ENCODE data around the gene MTA1.

Gene MTA1

DNA sequence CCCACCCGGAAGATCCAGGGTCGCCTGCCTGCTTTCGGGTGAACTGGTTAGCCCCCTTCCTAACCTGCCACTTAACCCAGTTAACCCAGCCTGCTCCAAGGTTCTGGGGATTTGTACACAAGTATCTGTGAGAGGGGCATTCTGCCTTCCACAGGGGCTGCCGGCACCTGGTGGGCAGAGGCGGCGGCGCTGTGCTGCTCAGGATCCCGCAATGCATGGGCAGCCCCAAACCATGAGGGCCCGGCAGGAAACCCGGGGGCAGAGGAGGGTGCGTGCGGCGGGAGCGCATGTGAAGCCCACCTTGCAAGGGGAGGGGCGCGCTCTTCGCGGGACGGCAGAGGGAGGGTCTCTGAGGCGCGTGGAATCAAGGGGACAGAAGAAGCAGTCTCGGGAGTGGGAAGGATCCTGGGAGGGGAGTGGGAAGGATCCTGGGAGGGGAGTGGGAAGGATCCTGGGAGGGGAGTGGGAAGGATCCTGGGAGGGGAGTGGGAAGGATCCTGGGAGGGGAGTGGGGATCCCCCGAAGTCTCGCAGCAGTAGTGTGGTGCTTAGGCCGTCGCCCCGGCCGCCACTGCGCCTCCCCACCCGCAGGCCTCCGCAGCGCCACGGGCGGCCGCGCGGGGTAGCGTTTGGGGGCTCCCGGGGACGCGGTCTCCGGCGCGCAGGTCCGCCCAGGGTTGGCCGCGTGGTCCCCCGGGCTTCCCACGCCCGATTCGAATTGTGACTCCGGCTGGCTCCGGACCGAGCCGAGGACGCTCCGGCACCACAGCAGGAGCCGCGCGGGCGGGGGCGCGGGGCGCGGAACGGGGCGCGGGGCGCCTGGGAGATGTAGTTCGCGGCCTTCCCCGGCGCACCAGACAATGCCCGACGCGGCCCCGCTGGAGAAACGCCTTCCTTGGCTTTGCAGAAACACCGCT lies 4.9 kb upstream of the MTA1 start:
- no peaks in the 10 kb centered on the region for H3K27me3 ChIP-seq (ENCODE audit: control insufficient read depth, insufficient read depth, low read length)
- H3K9me3 ChIP-seq (replicated peaks; ENCODE audit: low read length): no peaks in the 10 kb centered on the region
- peak overlapping the region; percentile 69 for H3K9ac ChIP-seq (ENCODE audit: low read depth, low read length)
- H3K4me3 ChIP-seq (ENCODE audit: low read length): peak overlapping the region; percentile 71
- peak overlapping the region; percentile 86 for H3K4me2 ChIP-seq (ENCODE audit: low read length)
- no peaks in the 10 kb centered on the region for H3K36me3 ChIP-seq (ENCODE audit: insufficient read depth, low read length)
- H3K4me1 ChIP-seq (ENCODE audit: control insufficient read depth, insufficient read depth, low read length): peaks cover 25% of the 10 kb centered on the region

GRCh38 chr14:105415481-105416428 lies 3.9 kb upstream of the MTA1 start:
- no peaks in the 10 kb centered on the region for H3K9me3 ChIP-seq (replicated peaks; ENCODE audit: low read length)
- H3K36me3 ChIP-seq (ENCODE audit: insufficient read depth, low read length): no peaks in the 10 kb centered on the region
- peak overlapping the region; percentile 86 for H3K4me2 ChIP-seq (ENCODE audit: low read length)
- H3K4me1 ChIP-seq (ENCODE audit: control insufficient read depth, insufficient read depth, low read length): peaks cover 24% of the 10 kb centered on the region
- H3K27me3 ChIP-seq (ENCODE audit: control insufficient read depth, insufficient read depth, low read length): no peaks in the 10 kb centered on the region
- peak overlapping the region; percentile 69 for H3K9ac ChIP-seq (ENCODE audit: low read depth, low read length)
- peak overlapping the region; percentile 71 for H3K4me3 ChIP-seq (ENCODE audit: low read length)

- H3K27me3 ChIP-seq (ENCODE audit: control insufficient read depth, insufficient read depth, low read length): no peaks in the 10 kb centered on the region
These were observed 3.0 kb upstream of the MTA1 start for GRCh38 chr14:105416671-105417070.

GRCh38 chr14:105417690-105418121 lies 1.9 kb upstream of the MTA1 start:
- no peak overlapping the region for H3K9ac ChIP-seq (ENCODE audit: low read depth, low read length)
- H3K9me3 ChIP-seq (replicated peaks; ENCODE audit: low read length): no peaks in the 10 kb centered on the region
- H3K4me3 ChIP-seq (ENCODE audit: low read length): no peak overlapping the region
- H3K27me3 ChIP-seq (ENCODE audit: control insufficient read depth, insufficient read depth, low read length): no peaks in the 10 kb centered on the region
- H3K4me2 ChIP-seq (ENCODE audit: low read length): no peak overlapping the region
- peaks cover 34% of the 10 kb centered on the region for H3K4me1 ChIP-seq (ENCODE audit: control insufficient read depth, insufficient read depth, low read length)
- no peaks in the 10 kb centered on the region for H3K36me3 ChIP-seq (ENCODE audit: insufficient read depth, low read length)

More at GRCh38 chr14:105416671-105417070, 3.0 kb upstream of the MTA1 start:
- H3K9ac ChIP-seq (ENCODE audit: low read depth, low read length): no peak overlapping the region
- no peaks in the 10 kb centered on the region for H3K36me3 ChIP-seq (ENCODE audit: insufficient read depth, low read length)
- peaks cover 29% of the 10 kb centered on the region for H3K4me1 ChIP-seq (ENCODE audit: control insufficient read depth, insufficient read depth, low read length)
- no peak overlapping the region for H3K4me2 ChIP-seq (ENCODE audit: low read length)
- no peak overlapping the region for H3K4me3 ChIP-seq (ENCODE audit: low read length)
- H3K9me3 ChIP-seq (replicated peaks; ENCODE audit: low read length): no peaks in the 10 kb centered on the region

DNA sequence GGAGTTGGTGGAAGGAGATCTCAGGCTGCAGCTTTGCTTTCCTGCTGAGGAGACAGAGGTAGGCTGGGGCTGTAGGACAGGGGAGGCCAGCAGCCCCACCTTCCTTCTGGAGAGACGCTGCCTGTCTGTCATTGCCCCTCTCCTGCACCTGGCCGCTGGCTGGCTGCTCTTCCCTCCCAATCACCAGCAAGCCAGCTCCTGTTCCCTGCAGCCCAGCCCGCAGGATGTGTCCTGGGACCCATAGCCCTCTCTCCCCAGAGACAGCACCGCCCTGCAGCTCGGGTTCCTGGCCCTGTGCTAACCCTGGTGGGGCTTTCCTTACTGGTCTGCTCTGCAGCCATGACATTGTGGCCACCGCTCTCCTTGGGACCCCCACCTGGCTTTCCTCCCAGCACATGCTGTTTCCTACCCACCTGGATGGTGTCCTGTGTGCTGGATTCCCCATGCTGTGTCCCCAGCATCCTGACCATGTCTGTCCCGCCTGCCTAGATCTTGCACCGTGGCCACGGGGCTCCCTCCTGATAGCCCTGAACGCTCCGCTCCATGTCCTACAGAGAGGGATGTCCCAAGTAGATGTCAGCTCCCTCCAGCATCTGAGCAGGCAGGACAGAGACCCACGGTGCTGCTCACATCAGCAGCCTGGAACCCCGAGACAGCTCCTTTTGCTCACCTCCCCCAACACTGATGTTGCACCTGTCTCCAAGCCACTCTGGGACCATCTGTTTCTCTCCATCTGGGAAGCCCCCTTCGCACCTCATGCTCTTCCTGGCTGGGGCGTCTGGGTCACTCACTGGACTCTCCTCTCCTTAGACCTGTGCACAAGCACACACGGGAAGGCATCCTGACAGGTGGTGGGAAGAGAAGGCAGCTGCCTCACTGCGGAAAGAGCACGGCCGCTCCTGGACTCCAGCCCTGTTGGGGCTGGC lies 1.1 kb upstream of the MTA1 start:
- no peaks in the 10 kb centered on the region for H3K9me3 ChIP-seq (replicated peaks; ENCODE audit: low read length)
- H3K4me1 ChIP-seq (ENCODE audit: control insufficient read depth, insufficient read depth, low read length): peaks cover 36% of the 10 kb centered on the region
- H3K36me3 ChIP-seq (ENCODE audit: insufficient read depth, low read length): no peaks in the 10 kb centered on the region
- peak overlapping the region; percentile 98 for H3K4me2 ChIP-seq (ENCODE audit: low read length)
- peak overlapping the region; percentile 90 for H3K9ac ChIP-seq (ENCODE audit: low read depth, low read length)
- peak overlapping the region; percentile 86 for H3K4me3 ChIP-seq (ENCODE audit: low read length)
- H3K27me3 ChIP-seq (ENCODE audit: control insufficient read depth, insufficient read depth, low read length): no peaks in the 10 kb centered on the region

GRCh38 chr14:105420101-105420973 lies 710 bp downstream of the MTA1 start:
- Histone ChIP-seq H3K36me3 (ENCODE audit: insufficient read depth, low read length) (peaks cover 2% of the 10 kb centered on the region), H3K4me1 (ENCODE audit: control insufficient read depth, insufficient read depth, low read length) (peaks cover 29% of the 10 kb centered on the region), H3K4me3 (ENCODE audit: low read length) (peak overlapping the region; percentile 95), H3K4me2 (ENCODE audit: low read length) (peak overlapping the region; percentile 99), H3K27me3 (ENCODE audit: control insufficient read depth, insufficient read depth, low read length) (no peaks in the 10 kb centered on the region), H3K9me3 (replicated peaks; ENCODE audit: low read length) (no peaks in the 10 kb centered on the region), H3K9ac (ENCODE audit: low read depth, low read length) (peak overlapping the region; percentile 92)

DNA sequence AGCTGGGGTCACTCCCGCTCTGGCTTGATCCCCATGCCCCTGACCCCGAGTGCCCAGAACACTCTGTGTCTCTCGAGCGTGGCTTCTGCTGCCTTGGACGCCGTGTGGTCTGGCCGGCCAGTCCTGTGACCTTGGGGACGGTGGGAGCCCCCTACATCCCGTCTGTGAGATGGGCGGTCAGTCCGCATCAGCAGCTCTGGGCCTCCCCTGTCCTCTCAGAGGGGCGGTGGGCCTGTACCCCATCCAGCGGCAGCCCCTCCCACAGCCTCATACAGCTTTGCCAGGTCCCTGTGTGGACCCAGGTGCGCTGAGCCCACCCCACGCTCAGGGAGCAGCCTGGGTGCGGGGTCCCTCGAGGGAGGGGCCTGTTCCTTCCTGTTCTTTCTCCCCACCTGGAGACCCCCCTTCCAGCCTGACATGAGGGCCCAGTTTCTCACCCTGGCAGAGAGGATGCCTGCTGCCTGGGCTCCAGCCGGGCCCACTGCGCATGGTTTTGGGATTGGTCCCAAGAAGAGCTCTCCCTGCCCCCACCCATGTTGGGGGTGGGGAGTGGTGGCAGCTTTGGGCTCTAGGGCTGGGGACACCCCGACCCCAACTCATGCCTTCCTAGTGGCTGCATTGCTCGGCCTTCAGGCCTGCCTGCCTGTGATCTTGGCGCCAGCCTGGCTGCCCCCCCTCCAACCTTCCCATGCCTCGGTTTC lies 1.5 kb downstream of the MTA1 start:
- H3K9ac ChIP-seq (ENCODE audit: low read depth, low read length): peak overlapping the region; percentile 92
- peak overlapping the region; percentile 99 for H3K4me2 ChIP-seq (ENCODE audit: low read length)
- H3K9me3 ChIP-seq (replicated peaks; ENCODE audit: low read length): no peaks in the 10 kb centered on the region
- peak overlapping the region; percentile 95 for H3K4me3 ChIP-seq (ENCODE audit: low read length)
- H3K36me3 ChIP-seq (ENCODE audit: insufficient read depth, low read length): peaks cover 2% of the 10 kb centered on the region
- H3K4me1 ChIP-seq (ENCODE audit: control insufficient read depth, insufficient read depth, low read length): peaks cover 27% of the 10 kb centered on the region
- no peaks in the 10 kb centered on the region for H3K27me3 ChIP-seq (ENCODE audit: control insufficient read depth, insufficient read depth, low read length)

DNA sequence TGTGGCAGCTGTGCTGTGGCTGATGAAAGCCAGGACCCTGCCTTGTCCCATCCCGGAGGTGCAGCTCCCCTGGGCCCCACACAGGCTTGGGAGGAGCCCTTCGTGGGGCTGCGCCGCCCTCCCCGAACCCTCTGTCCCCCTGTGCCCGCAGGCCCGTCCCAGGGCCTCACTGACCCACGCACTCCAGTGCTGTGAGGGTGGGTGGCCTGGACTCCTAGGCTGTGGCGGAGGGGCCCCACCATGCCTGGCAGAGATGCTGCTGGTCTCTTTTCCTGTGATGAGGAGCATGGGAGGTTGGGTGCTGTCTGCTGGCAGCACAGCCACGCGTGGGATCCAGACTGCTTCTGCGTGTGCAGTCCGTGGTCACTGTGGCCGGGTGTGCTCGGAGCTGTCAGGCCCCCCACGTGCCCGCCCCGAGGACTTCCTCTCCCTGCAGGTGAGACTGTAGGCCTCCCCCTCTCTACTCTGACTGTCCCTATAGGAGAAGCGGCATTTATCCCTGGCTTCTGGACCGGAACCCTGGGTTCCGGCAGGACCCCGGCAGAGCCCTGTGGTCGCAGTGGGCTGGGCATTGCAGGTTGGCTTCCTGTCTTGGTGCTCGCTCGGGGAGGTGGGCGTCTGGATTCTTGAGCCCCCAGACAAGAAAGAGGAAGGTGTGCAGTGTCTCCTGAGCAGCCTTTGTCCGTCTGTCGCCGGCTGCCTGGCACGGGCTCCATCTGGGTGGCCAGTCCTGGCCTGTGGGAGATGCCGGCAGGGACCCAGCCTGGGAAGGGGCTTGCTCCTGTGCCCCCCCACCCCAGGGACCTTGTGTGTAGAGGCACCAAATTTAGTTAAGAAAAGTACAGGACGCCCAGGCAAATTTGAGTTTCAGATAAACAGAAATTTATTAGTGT lies 2.3 kb downstream of the MTA1 start:
- Histone ChIP-seq H3K9ac (ENCODE audit: low read depth, low read length) (peak overlapping the region; percentile 92), H3K36me3 (ENCODE audit: insufficient read depth, low read length) (peaks cover 10% of the 10 kb centered on the region), H3K4me2 (ENCODE audit: low read length) (peak overlapping the region; percentile 99), H3K4me3 (ENCODE audit: low read length) (peak overlapping the region; percentile 95), H3K9me3 (replicated peaks; ENCODE audit: low read length) (no peaks in the 10 kb centered on the region), H3K4me1 (ENCODE audit: control insufficient read depth, insufficient read depth, low read length) (peaks cover 27% of the 10 kb centered on the region), H3K27me3 (ENCODE audit: control insufficient read depth, insufficient read depth, low read length) (no peaks in the 10 kb centered on the region)

All from skeletal muscle satellite cell (primary cell).